Gastroesophageal sphincter (tissue), 4 donors: Measurements from ENCODE around the gene SKP2. TPM values are rescaled to one million over a fixed set of nuclear protein-coding genes. Genes with fewer than 3 reads are reported as not detected.

Experiments
- ATAC-seq: fragments of 150-250 bp; one replicate; pipeline ENCODE4 v1.9.1; 2016; ENCODE audit warnings: mild to moderate bottlenecking, moderate library complexity
- H3K27ac ChIP-seq, 4 donors: fragments of 200-600 bp; sonication (generic) in 3 of 4; 1 replicate in 3 of 4; 2 replicates in 1 of 4; pipeline ENCODE4 v1.5.1; 2016 to 2019
- H3K27me3 ChIP-seq: fragments of 200-600 bp; sonication (generic); one replicate; pipeline ENCODE4 v1.5.1; 2019
- H3K36me3 ChIP-seq, 2 donors: fragments of 200-600 bp; sonication (generic); one replicate each; pipeline ENCODE4 v1.5.1; 2019; ENCODE audit warnings: control low read depth in 1 of 2
- H3K4me1 ChIP-seq, 3 donors: fragments of 200-600 bp; sonication (generic); 1 replicate in 2 of 3; 2 replicates in 1 of 3; pipeline ENCODE4 v1.5.1; 2016 to 2019; ENCODE audit warnings: control low read depth in 2 of 3
- H3K4me3 ChIP-seq, 2 donors: fragments of 200-600 bp; sonication (generic); one replicate each; pipeline ENCODE4 v1.5.1; 2019; ENCODE audit warnings: mild to moderate bottlenecking in 1 of 2, moderate library complexity in 1 of 2
- H3K9me3 ChIP-seq, 3 donors: fragments of 200-600 bp; sonication (generic); one replicate each; pipeline ENCODE4 v1.5.1; 2017 to 2019; ENCODE audit warnings: control low read depth in 2 of 3
- CTCF ChIP-seq, 4 experiments: fragments of 200-600 bp in 2 of 4; fragments of 450-650 bp in 2 of 4; sonication (generic) in 1 of 4; IDR thresholded peaks; one replicate each; pipeline ENCODE4 v1.5.1; 2017 to 2019; ENCODE audit warnings: antibody characterized with exemption in 4 of 4, mild to moderate bottlenecking in 2 of 4, moderate library complexity in 2 of 4
- EP300 ChIP-seq: sonication (generic); formaldehyde crosslinking; IDR thresholded peaks from one replicate; pipeline ENCODE4 v1.6.1; 2017; ENCODE audit warnings: antibody characterized with exemption, mild to moderate bottlenecking
- POLR2A ChIP-seq, 2 donors: fragments of 450-650 bp; IDR thresholded peaks; one replicate each; pipeline ENCODE4 v1.6.1; 2017; ENCODE audit warnings: antibody characterized with exemption in 2 of 2, mild to moderate bottlenecking in 2 of 2, moderate library complexity in 1 of 2
- POLR2AphosphoS5 ChIP-seq: sonication (generic); formaldehyde crosslinking; IDR thresholded peaks from one replicate; pipeline ENCODE4 v1.6.1; 2017; ENCODE audit warnings: antibody characterized with exemption
- WGBS, 2 donors: methylation state at CpG; one replicate each; pipeline ENCODE4 v1.1.5; 2018; ENCODE audit warnings: low coverage in 1 of 2; 5-methylcytosine and 5-hydroxymethylcytosine counted together
- total RNA-seq, 4 donors: library from RNA; depleted of rRNA; stranded (reverse); fragments of >200 nt; gene quantifications; one replicate each; pipeline ENCODE4 v1.1.0, GENCODE V29; 2016

Gene SKP2
- total RNA-seq, 4 donors from 2014 or later: 8.2 to 11.6 (median 11.4) TPM

- TF ChIP-seq CTCF (IDR thresholded peaks at IDR 0.05) (peak; percentile 54 to 68 (median 59)), POLR2A (IDR thresholded peaks at IDR 0.05) (no peak), EP300 (no peak)
- Histone ChIP-seq H3K4me1 (peaks cover 0 to 8% (median 0%) of the 10 kb centered on the region in 3 donors), H3K27ac (no peak overlapping the region), H3K4me3 (no peak overlapping the region), H3K36me3 (peaks cover 3 to 84% of the 10 kb centered on the region in 2 donors), H3K27me3 (no peaks in the 10 kb centered on the region), H3K9me3 (no peaks in the 10 kb centered on the region)
- ATAC-seq: peak; percentile 51
- 32 to 51% methylated on average over 2 of the region's 2 CpGs for WGBS, 2 donors
Measured at GRCh38 chr5:36177715-36178523, 26.0 kb downstream of the SKP2 start.

GRCh38 chr5:36178524-36178890 lies 26.6 kb downstream of the SKP2 start:
- no peak for ATAC-seq
- H3K4me3 ChIP-seq: no peak overlapping the region
- H3K27me3 ChIP-seq: no peaks in the 10 kb centered on the region
- H3K4me1 ChIP-seq: peaks cover 0 to 3% (median 0%) of the 10 kb centered on the region in 3 donors
- H3K36me3 ChIP-seq: peaks cover 3 to 79% of the 10 kb centered on the region in 2 donors
- 80 to 82% methylated on average over 3 of the region's 3 CpGs for WGBS, 2 donors
- H3K9me3 ChIP-seq: no peaks in the 10 kb centered on the region
- H3K27ac ChIP-seq: no peak overlapping the region
- no peak for TF ChIP-seq EP300
- no peak for TF ChIP-seq POLR2AphosphoS5
- TF ChIP-seq POLR2A (IDR thresholded peaks at IDR 0.05): no peak
- TF ChIP-seq CTCF (IDR thresholded peaks at IDR 0.05): no peak

- no peaks in the 10 kb centered on the region for H3K9me3 ChIP-seq
- H3K4me1 ChIP-seq: no peaks in the 10 kb centered on the region
- H3K36me3 ChIP-seq: peaks cover 3 to 77% of the 10 kb centered on the region in 2 donors
- H3K27me3 ChIP-seq: no peaks in the 10 kb centered on the region
- 52 to 62% methylated on average over 3 to 4 of the region's 4 CpGs for WGBS, 2 donors
- H3K4me3 ChIP-seq: no peak overlapping the region
- no peak overlapping the region for H3K27ac ChIP-seq
- no peak for ATAC-seq
- TF ChIP-seq EP300: no peak
- no peak for TF ChIP-seq CTCF (IDR thresholded peaks at IDR 0.05)
- no peak for TF ChIP-seq POLR2AphosphoS5
- TF ChIP-seq POLR2A (IDR thresholded peaks at IDR 0.05): no peak
Measured at GRCh38 chr5:36179950-36180349, 28.0 kb downstream of the SKP2 start.

- Histone ChIP-seq H3K4me3 (no peak overlapping the region), H3K9me3 (no peaks in the 10 kb centered on the region), H3K27me3 (no peaks in the 10 kb centered on the region), H3K4me1 (no peaks in the 10 kb centered on the region), H3K27ac (no peak overlapping the region), H3K36me3 (peaks cover 3 to 79% of the 10 kb centered on the region in 2 donors)
- 76 to 80% methylated on average over 2 of the region's 2 CpGs for WGBS, 2 donors
- no peak for ATAC-seq
- TF ChIP-seq POLR2A (IDR thresholded peaks at IDR 0.05) (no peak), EP300 (no peak), POLR2AphosphoS5 (no peak), CTCF (IDR thresholded peaks at IDR 0.05) (no peak)
Measured at GRCh38 chr5:36180556-36181350, 28.8 kb downstream of the SKP2 start.
